MCF 10A (cell line): ENCODE measurements around the gene MCTP1. TPM values are rescaled to one million over a fixed set of nuclear protein-coding genes. Genes with fewer than 3 reads are reported as not detected.

Source experiments
- BruUV-seq: library from RNA; stranded (reverse); fragments of 400-500 nt; replicated peaks from 2 replicates; lab custom pipeline; 2021; lab: Mats Ljungman, UMichigan
- CTCF ChIA-PET: fragments of 300-600 bp; sonication (Branson Sonifier 250); formaldehyde crosslinking; extraction: SDS; loops from one replicate; lab custom pipeline; 2021; ENCODE audit warnings: antibody characterized with exemption, inconsistent platforms; lab: Yijun Ruan, JAX
- POLR2A ChIA-PET: fragments of 300-600, 350-650 bp; sonication (Branson Sonifier 250); formaldehyde crosslinking; extraction: SDS; loops from one replicate; lab custom pipeline; 2020; ENCODE audit warnings: antibody characterized with exemption, inconsistent platforms; lab: Yijun Ruan, JAX
- DNase-seq: peaks from one replicate; pipeline ENCODE4 v3.0.0-alpha.2; 2018; ENCODE audit not compliant: unreplicated experiment
- H3K27ac Mint-ChIP-seq: one replicate; pipeline ENCODE4 v1.8.0; 2022; ENCODE audit warnings: mild to moderate bottlenecking, low read depth, mixed read lengths; ENCODE audit not compliant: unreplicated experiment
- H3K27me3 Mint-ChIP-seq: one replicate; pipeline ENCODE4 v1.8.0; 2022; ENCODE audit warnings: mixed read lengths; ENCODE audit not compliant: insufficient read depth, unreplicated experiment
- H3K36me3 Mint-ChIP-seq: one replicate; pipeline ENCODE4 v1.8.0; 2022; ENCODE audit warnings: mild to moderate bottlenecking, moderate library complexity, mixed read lengths; ENCODE audit not compliant: insufficient read depth, unreplicated experiment
- H3K4me1 Mint-ChIP-seq: one replicate; pipeline ENCODE4 v1.8.0; 2022; ENCODE audit warnings: mixed read lengths; ENCODE audit not compliant: insufficient read depth, unreplicated experiment
- H3K4me3 Mint-ChIP-seq: one replicate; pipeline ENCODE4 v1.8.0; 2022; ENCODE audit warnings: mild to moderate bottlenecking, moderate library complexity, mixed read lengths; ENCODE audit not compliant: unreplicated experiment
- H3K9me3 Mint-ChIP-seq: one replicate; pipeline ENCODE4 v1.8.0; 2022; ENCODE audit warnings: mixed read lengths; ENCODE audit not compliant: unreplicated experiment
- intact Hi-C: fragments of 100-400 bp; cut with micrococcal nuclease; formaldehyde crosslinking; loops from 2 replicates; pipeline ENCODE4 v1.14.1; 2022
- total RNA-seq: library from RNA; stranded (reverse); gene quantifications from 2 replicates; pipeline ENCODE4 v1.2.3, GENCODE V29; 2022
- TF ChIP-seq, protein P1 (sequence below): fragments of 200-600 bp; IDR thresholded peaks from one replicate; pipeline ENCODE4 v1.8.0; 2022; ENCODE audit warnings: antibody characterized with exemption, mild to moderate bottlenecking; ENCODE audit not compliant: unreplicated experiment

The MCTP1 gene
- total RNA-seq, 1 experiment from 2014 or later, result 40.3 TPM

DNA sequence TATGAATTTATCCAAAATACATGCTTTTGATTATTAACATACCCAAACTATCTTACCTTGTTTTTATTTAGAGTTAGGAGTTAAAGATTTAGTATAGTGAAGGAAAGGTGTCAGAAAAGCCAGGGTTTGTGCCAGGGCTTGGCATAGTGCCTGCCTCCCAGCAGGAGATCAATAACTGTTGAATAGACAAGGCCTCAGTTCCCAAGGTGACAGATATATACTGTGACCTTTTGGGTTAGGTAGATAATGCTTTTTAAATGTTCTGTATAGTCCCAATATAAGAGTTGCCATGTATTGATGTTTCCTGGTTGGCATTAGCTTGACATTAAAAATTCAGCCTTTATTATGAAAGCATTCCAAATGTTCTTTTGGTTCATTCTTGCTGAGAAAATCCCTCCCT, 121.8 kb downstream of the MCTP1 start:
- Mint-ChIP-seq H3K27ac (no peak overlapping the region), H3K4me1 (no peaks in the 10 kb centered on the region), H3K36me3 (no peaks in the 10 kb centered on the region), H3K4me3 (no peak overlapping the region), H3K9me3 (no peaks in the 10 kb centered on the region), H3K27me3 (no peaks in the 10 kb centered on the region)
- DNase-seq, result no peak
- intact Hi-C loops, result no loop called here
- TF ChIP-seq, protein P1, sequence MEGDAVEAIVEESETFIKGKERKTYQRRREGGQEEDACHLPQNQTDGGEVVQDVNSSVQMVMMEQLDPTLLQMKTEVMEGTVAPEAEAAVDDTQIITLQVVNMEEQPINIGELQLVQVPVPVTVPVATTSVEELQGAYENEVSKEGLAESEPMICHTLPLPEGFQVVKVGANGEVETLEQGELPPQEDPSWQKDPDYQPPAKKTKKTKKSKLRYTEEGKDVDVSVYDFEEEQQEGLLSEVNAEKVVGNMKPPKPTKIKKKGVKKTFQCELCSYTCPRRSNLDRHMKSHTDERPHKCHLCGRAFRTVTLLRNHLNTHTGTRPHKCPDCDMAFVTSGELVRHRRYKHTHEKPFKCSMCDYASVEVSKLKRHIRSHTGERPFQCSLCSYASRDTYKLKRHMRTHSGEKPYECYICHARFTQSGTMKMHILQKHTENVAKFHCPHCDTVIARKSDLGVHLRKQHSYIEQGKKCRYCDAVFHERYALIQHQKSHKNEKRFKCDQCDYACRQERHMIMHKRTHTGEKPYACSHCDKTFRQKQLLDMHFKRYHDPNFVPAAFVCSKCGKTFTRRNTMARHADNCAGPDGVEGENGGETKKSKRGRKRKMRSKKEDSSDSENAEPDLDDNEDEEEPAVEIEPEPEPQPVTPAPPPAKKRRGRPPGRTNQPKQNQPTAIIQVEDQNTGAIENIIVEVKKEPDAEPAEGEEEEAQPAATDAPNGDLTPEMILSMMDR, result no peak
- BruUV-seq, result no TSS peak
- POLR2A ChIA-PET, result no interaction called here
- CTCF ChIA-PET, result interaction anchor here (1.2 kb wide), 1 partner anchor 194 kb away, joined by 3 read pairs; no protein-coding TSS in a partner anchor

DNA sequence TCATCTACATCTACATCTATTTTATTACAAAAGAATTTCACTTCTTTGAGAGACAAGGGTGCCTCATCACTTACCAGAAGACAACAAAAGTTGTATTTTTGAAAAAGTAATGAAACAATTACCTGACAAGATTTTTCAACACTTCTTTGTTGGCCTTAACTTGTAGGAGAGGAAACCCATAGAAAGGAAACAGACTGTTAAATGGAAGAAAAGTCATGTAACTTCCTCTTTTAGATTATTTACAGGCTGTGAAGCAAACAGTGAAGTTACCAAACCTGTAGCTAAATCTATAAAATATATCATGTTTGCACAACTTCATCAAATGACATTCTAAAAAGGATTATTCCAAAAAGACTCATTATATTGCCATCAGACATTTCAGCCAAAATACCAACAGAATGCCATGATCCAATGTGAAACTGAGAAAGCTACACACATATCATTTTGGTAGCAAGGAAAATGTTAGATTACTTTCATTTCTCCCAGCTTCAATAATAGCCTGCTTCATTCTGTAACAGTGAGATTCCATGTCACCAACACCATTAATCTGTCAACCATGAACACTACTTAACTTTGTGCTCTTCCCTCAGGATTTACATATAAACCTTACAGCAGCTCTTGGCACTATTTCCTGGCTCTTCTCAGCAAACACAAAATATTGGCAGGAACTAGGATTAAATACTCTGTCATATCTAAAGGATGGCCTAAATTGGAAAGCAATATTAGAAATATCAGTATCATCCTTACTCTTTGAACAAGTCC, 122.5 kb downstream of the MCTP1 start:
- POLR2A ChIA-PET, result no interaction called here
- intact Hi-C loops, result no loop called here
- no peak overlapping the region for H3K4me3 Mint-ChIP-seq
- TF ChIP-seq, protein P1, result no peak
- DNase-seq, result no peak
- H3K36me3 Mint-ChIP-seq, result no peaks in the 10 kb centered on the region
- H3K4me1 Mint-ChIP-seq, result no peaks in the 10 kb centered on the region
- no peak overlapping the region for H3K27ac Mint-ChIP-seq
- no peaks in the 10 kb centered on the region for H3K27me3 Mint-ChIP-seq
- no TSS peak for BruUV-seq
- no peaks in the 10 kb centered on the region for H3K9me3 Mint-ChIP-seq
- CTCF ChIA-PET, result interaction anchor here (1.2 kb wide), 1 partner anchor 193 kb away, joined by 3 read pairs; no protein-coding TSS in a partner anchor

DNA sequence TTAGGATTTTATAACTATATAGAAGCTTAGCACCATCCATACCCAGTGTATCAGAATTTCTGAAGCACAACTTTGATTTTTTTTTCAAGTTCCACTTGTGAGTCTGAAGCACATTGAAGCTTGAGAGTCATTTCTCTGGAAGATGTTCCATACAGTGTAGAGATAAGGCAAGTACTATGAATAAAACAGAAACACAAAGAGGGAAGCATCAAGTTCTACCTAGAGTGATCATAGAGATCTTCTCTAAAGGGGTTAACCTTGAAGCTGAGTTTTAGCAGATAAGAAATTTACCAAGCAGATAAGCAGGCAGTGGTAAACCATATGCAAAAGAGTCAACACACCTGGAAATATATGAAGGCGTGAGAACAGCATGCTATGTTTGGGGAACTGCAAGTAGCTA, 125.3 kb downstream of the MCTP1 start:
- POLR2A ChIA-PET, result interaction anchor here (0.6 kb wide), 1 partner anchor 299 kb away, joined by 6 read pairs; no protein-coding TSS in a partner anchor
- CTCF ChIA-PET, result interaction anchor here (0.6 to 0.7 kb wide), 2 partner anchors 10 to 27 kb away, joined by 3 to 4 read pairs; no protein-coding TSS in a partner anchor
- H3K27ac Mint-ChIP-seq, result no peak overlapping the region
- H3K4me3 Mint-ChIP-seq, result no peak overlapping the region
- intact Hi-C loops, result no loop called here
- no peaks in the 10 kb centered on the region for H3K27me3 Mint-ChIP-seq
- no peaks in the 10 kb centered on the region for H3K9me3 Mint-ChIP-seq
- no peak for DNase-seq
- no peaks in the 10 kb centered on the region for H3K36me3 Mint-ChIP-seq
- BruUV-seq, result no TSS peak
- TF ChIP-seq, protein P1, result no peak
- no peaks in the 10 kb centered on the region for H3K4me1 Mint-ChIP-seq

DNA sequence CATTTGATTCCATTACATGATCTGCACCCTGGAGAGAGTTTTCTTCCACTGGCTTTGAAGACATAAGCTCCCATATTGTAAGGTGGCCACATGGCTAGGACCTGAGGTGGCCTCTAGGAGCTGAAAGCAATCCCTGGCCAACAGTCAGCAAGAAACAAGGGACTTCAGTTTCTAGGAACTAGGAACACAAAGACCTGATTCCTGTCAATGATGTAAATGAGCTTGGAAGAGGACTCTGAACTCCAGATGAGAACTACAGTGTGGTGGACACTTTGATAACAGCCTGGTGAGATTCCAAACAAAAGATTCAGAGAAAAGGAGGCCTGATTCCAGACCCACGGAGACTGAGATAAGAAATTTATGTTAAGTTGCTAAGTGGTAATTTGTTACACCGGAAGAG, 129.0 kb downstream of the MCTP1 start:
- Mint-ChIP-seq H3K36me3 (no peaks in the 10 kb centered on the region), H3K4me1 (no peaks in the 10 kb centered on the region), H3K27me3 (no peaks in the 10 kb centered on the region), H3K9me3 (no peaks in the 10 kb centered on the region), H3K4me3 (no peak overlapping the region), H3K27ac (no peak overlapping the region)
- no TSS peak for BruUV-seq
- POLR2A ChIA-PET, result interaction anchor here (0.6 kb wide), 1 partner anchor 157 kb away, joined by 3 read pairs; no protein-coding TSS in a partner anchor
- intact Hi-C loops, result no loop called here
- CTCF ChIA-PET, result interaction anchor here (0.7 kb wide), 1 partner anchor 87 kb away, joined by 6 read pairs; no protein-coding TSS in a partner anchor
- no peak for DNase-seq
- TF ChIP-seq, protein P1, result no peak
